ENCODE data around the gene ODC1. TPM values are rescaled to one million over a fixed set of nuclear protein-coding genes. Genes with fewer than 3 reads are reported as not detected.

The ODC1 gene
- total and polyA plus RNA-seq, 2 experiments from 2014 or later = 23.3 to 70.3 TPM

DNA sequence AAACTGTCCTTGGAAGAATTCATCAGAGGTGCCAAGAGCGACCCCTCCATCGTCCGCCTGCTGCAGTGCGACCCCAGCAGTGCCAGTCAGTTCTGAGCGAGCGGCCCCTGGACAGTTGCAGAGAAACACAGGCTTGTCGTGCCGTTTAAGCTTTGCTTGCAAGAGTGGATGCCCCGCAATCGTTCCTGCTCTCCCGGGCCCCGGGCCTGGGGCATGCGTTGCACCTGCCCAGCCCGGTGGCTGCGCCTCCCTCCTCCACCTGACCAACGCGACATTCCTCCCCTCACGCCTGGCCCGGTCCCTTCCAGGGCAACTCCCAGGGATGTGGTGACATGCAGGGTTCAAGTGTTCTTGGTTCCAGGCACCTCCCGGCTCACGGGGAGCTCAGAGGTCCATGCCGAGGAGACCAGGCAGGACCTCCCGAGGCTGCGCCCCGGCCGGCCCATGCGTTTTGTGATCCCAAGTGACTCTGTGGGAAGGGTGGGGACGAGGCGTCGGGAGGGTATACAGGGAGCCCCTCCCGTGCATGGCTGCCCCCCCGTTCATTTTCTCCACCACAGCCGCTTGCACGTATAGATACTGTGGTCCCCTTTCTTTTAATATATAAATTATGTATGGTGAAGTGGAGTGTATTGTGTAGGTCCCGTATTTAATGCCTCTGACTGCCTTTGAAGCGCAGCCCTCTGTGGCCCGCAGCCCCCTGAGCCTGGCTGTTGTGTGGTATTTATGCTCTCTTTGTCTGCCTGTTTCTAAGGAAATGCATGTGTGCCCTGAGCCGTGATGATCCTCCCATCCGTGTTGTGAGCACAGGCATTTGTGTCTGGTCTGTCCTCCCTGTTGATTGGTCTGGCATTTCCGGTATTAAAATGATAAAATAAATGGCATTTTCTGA lies 21.2 kb downstream of the ODC1 start:
- H3K4me2 ChIP-seq = no peak overlapping the region
- TF ChIP-seq ZNF331 (CRISPR knock-in tag; IDR thresholded peaks at IDR 0.05; ENCODE audit: low read depth) = no peak
- TF ChIP-seq EZH2phosphoT487 (IDR thresholded peaks at IDR 0.05; ENCODE audit: unreplicated experiment) = no peak
- TF ChIP-seq ZNF114 (CRISPR knock-in tag; IDR thresholded peaks at IDR 0.05) = no peak
- no peak for TF ChIP-seq STAT1 (IDR thresholded peaks at IDR 0.05; ENCODE audit: unreplicated experiment)
- TF ChIP-seq, protein P1, sequence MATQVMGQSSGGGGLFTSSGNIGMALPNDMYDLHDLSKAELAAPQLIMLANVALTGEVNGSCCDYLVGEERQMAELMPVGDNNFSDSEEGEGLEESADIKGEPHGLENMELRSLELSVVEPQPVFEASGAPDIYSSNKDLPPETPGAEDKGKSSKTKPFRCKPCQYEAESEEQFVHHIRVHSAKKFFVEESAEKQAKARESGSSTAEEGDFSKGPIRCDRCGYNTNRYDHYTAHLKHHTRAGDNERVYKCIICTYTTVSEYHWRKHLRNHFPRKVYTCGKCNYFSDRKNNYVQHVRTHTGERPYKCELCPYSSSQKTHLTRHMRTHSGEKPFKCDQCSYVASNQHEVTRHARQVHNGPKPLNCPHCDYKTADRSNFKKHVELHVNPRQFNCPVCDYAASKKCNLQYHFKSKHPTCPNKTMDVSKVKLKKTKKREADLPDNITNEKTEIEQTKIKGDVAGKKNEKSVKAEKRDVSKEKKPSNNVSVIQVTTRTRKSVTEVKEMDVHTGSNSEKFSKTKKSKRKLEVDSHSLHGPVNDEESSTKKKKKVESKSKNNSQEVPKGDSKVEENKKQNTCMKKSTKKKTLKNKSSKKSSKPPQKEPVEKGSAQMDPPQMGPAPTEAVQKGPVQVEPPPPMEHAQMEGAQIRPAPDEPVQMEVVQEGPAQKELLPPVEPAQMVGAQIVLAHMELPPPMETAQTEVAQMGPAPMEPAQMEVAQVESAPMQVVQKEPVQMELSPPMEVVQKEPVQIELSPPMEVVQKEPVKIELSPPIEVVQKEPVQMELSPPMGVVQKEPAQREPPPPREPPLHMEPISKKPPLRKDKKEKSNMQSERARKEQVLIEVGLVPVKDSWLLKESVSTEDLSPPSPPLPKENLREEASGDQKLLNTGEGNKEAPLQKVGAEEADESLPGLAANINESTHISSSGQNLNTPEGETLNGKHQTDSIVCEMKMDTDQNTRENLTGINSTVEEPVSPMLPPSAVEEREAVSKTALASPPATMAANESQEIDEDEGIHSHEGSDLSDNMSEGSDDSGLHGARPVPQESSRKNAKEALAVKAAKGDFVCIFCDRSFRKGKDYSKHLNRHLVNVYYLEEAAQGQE (IDR thresholded peaks at IDR 0.05; ENCODE audit: unreplicated experiment) = no peak
- TF ChIP-seq POLR2AphosphoS5 (IDR thresholded peaks at IDR 0.05; ENCODE audit: low read depth) = no peak
- TF ChIP-seq EZH2 (IDR thresholded peaks at IDR 0.05; ENCODE audit: low read depth, unreplicated experiment) = no peak
- no peak for TF ChIP-seq CREB1 (CRISPR knock-in tag; IDR thresholded peaks at IDR 0.05; ENCODE audit: low read depth)
- H3K27ac Mint-ChIP-seq = no peak overlapping the region
- H3K27me3 Mint-ChIP-seq (ENCODE audit: insufficient read depth, low read depth, poor library complexity) = peaks cover 15% of the 10 kb centered on the region
- H3K4me3 ChIP-seq = no peak overlapping the region
- no peaks in the 10 kb centered on the region for H3F3A ChIP-seq (replicated peaks; ENCODE audit: low read depth)
- H3K36me3 Mint-ChIP-seq (ENCODE audit: low read depth) = no peaks in the 10 kb centered on the region
- H3K4me3 Mint-ChIP-seq = no peak overlapping the region
- H3K36me3 ChIP-seq (ENCODE audit: insufficient read depth) = no peaks in the 10 kb centered on the region
- no peaks in the 10 kb centered on the region for H3K9me3 Mint-ChIP-seq
- no peaks in the 10 kb centered on the region for H4K20me1 ChIP-seq (replicated peaks; ENCODE audit: insufficient read depth)
- H3K27me3 ChIP-seq (ENCODE audit: insufficient read depth) = peaks cover 3% of the 10 kb centered on the region; the same call in 1 of the 2 replicates
- no peaks in the 10 kb centered on the region for H3K9me2 ChIP-seq (ENCODE audit: insufficient read depth)
- H3K4me1 ChIP-seq (ENCODE audit: insufficient read depth) = no peaks in the 10 kb centered on the region
- DNase-seq (ENCODE audit: low spot score) (no peak), ATAC-seq (no peak; the same call in 2 of the 3 replicates)
- no peak overlapping the region for H2AFZ ChIP-seq
- no peaks in the 10 kb centered on the region for H3K79me2 ChIP-seq (replicated peaks; ENCODE audit: insufficient read depth)
- H3K27ac ChIP-seq (ENCODE audit: low read depth) = no peak overlapping the region
- no peaks in the 10 kb centered on the region for H3K4me1 Mint-ChIP-seq

DNA sequence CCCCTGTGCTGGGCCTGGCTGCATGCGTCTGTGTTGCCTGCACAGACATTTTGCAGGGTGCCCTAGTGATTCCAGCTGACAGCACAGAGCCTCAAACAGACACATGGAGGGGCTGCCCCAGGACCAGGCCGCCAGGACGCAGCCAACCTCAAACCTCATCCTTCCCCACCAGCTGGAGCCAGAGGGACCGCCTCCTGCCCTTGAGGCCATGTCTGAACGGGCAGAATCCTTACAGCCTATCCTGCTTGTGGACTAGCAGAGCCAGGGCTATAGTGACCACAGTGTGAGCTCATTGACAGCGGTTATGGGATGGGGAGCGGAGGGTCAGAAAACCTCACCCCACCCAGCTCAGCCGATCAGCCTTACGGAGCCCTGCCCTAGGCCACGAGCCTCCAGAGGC lies 22.4 kb downstream of the ODC1 start:
- Histone ChIP-seq H3F3A (replicated peaks; ENCODE audit: low read depth) (no peaks in the 10 kb centered on the region), H4K20me1 (replicated peaks; ENCODE audit: insufficient read depth) (no peaks in the 10 kb centered on the region), H2AFZ (no peak overlapping the region), H3K79me2 (replicated peaks; ENCODE audit: insufficient read depth) (no peaks in the 10 kb centered on the region), H3K9me2 (ENCODE audit: insufficient read depth) (no peaks in the 10 kb centered on the region), H3K36me3 (ENCODE audit: insufficient read depth) (no peaks in the 10 kb centered on the region), H3K4me2 (no peak overlapping the region), H3K27me3 (ENCODE audit: insufficient read depth) (no peaks in the 10 kb centered on the region), H3K27ac (ENCODE audit: low read depth) (no peak overlapping the region), H3K4me3 (no peak overlapping the region), H3K4me1 (ENCODE audit: insufficient read depth) (no peaks in the 10 kb centered on the region)
- Mint-ChIP-seq H3K4me1 (no peaks in the 10 kb centered on the region), H3K9me3 (no peaks in the 10 kb centered on the region), H3K27ac (no peak overlapping the region), H3K36me3 (ENCODE audit: low read depth) (no peaks in the 10 kb centered on the region), H3K27me3 (ENCODE audit: insufficient read depth, low read depth, poor library complexity) (peaks cover 8% of the 10 kb centered on the region), H3K4me3 (no peak overlapping the region)
- DNase-seq (ENCODE audit: low spot score) (no peak), ATAC-seq (no peak; the same call in 2 of the 3 replicates)
- TF ChIP-seq STAT1 (IDR thresholded peaks at IDR 0.05; ENCODE audit: unreplicated experiment) (no peak), ZNF331 (CRISPR knock-in tag; IDR thresholded peaks at IDR 0.05; ENCODE audit: low read depth) (no peak), CREB1 (CRISPR knock-in tag; IDR thresholded peaks at IDR 0.05; ENCODE audit: low read depth) (no peak)
- TF ChIP-seq, protein P2, sequence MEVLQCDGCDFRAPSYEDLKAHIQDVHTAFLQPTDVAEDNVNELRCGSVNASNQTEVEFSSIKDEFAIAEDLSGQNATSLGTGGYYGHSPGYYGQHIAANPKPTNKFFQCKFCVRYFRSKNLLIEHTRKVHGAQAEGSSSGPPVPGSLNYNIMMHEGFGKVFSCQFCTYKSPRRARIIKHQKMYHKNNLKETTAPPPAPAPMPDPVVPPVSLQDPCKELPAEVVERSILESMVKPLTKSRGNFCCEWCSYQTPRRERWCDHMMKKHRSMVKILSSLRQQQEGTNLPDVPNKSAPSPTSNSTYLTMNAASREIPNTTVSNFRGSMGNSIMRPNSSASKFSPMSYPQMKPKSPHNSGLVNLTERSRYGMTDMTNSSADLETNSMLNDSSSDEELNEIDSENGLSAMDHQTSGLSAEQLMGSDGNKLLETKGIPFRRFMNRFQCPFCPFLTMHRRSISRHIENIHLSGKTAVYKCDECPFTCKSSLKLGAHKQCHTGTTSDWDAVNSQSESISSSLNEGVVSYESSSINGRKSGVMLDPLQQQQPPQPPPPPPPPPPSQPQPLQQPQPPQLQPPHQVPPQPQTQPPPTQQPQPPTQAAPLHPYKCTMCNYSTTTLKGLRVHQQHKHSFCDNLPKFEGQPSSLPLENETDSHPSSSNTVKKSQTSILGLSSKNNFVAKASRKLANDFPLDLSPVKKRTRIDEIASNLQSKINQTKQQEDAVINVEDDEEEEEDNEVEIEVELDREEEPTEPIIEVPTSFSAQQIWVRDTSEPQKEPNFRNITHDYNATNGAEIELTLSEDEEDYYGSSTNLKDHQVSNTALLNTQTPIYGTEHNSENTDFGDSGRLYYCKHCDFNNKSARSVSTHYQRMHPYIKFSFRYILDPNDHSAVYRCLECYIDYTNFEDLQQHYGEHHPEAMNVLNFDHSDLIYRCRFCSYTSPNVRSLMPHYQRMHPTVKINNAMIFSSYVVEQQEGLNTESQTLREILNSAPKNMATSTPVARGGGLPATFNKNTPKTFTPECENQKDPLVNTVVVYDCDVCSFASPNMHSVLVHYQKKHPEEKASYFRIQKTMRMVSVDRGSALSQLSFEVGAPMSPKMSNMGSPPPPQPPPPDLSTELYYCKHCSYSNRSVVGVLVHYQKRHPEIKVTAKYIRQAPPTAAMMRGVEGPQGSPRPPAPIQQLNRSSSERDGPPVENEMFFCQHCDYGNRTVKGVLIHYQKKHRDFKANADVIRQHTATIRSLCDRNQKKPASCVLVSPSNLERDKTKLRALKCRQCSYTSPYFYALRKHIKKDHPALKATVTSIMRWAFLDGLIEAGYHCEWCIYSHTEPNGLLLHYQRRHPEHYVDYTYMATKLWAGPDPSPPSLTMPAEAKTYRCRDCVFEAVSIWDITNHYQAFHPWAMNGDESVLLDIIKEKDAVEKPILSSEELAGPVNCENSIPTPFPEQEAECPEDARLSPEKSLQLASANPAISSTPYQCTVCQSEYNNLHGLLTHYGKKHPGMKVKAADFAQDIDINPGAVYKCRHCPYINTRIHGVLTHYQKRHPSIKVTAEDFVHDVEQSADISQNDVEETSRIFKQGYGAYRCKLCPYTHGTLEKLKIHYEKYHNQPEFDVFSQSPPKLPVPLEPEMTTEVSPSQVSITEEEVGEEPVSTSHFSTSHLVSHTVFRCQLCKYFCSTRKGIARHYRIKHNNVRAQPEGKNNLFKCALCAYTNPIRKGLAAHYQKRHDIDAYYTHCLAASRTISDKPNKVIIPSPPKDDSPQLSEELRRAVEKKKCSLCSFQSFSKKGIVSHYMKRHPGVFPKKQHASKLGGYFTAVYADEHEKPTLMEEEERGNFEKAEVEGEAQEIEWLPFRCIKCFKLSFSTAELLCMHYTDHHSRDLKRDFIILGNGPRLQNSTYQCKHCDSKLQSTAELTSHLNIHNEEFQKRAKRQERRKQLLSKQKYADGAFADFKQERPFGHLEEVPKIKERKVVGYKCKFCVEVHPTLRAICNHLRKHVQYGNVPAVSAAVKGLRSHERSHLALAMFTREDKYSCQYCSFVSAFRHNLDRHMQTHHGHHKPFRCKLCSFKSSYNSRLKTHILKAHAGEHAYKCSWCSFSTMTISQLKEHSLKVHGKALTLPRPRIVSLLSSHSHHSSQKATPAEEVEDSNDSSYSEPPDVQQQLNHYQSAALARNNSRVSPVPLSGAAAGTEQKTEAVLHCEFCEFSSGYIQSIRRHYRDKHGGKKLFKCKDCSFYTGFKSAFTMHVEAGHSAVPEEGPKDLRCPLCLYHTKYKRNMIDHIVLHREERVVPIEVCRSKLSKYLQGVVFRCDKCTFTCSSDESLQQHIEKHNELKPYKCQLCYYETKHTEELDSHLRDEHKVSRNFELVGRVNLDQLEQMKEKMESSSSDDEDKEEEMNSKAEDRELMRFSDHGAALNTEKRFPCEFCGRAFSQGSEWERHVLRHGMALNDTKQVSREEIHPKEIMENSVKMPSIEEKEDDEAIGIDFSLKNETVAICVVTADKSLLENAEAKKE (CRISPR knock-in tag; IDR thresholded peaks at IDR 0.05) = no peak
- TF ChIP-seq, protein P3, sequence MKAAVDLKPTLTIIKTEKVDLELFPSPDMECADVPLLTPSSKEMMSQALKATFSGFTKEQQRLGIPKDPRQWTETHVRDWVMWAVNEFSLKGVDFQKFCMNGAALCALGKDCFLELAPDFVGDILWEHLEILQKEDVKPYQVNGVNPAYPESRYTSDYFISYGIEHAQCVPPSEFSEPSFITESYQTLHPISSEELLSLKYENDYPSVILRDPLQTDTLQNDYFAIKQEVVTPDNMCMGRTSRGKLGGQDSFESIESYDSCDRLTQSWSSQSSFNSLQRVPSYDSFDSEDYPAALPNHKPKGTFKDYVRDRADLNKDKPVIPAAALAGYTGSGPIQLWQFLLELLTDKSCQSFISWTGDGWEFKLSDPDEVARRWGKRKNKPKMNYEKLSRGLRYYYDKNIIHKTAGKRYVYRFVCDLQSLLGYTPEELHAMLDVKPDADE (IDR thresholded peaks at IDR 0.05) = no peak
